H1 (cell line): ENCODE data around the gene MTF2. TPM values are rescaled to one million over a fixed set of nuclear protein-coding genes. Genes with fewer than 3 reads are reported as not detected.

ENCODE experiments used
- CTCF ChIA-PET: fragments of 300-600 bp; sonication (Branson Sonifier 250); formaldehyde crosslinking; loops from one replicate; lab custom pipeline; 2021; ENCODE audit not compliant: partially characterized antibody; lab: Charles Lee
- POLR2A ChIA-PET: fragments of 300-600 bp; sonication (Branson Sonifier 250); formaldehyde crosslinking; loops from one replicate; lab custom pipeline; 2021; ENCODE audit warnings: inconsistent platforms; ENCODE audit not compliant: partially characterized antibody; lab: Charles Lee
- DNase-seq, 2 experiments: peaks; one replicate each; pipeline versions ENCODE4 v3.0.0 to v3.0.0-alpha.2; 2010 to 2022; ENCODE audit warnings: low spot score in 2 of 2, low read depth in 1 of 2, mixed read lengths in 1 of 2
- FAIRE-seq: peaks from 2 replicates; lab custom pipeline; 2011; peaks lifted over from hg19 to GRCh38; lab: Jason Lieb, UNC
- H2AFZ ChIP-seq: 2 replicates; pipeline ENCODE4 v1.8.1; 2012; ENCODE audit warnings: low read length, inconsistent platforms
- H2AK5ac ChIP-seq: 2 replicates; pipeline ENCODE4 v1.6.1; 2013; ENCODE audit warnings: low read depth, low read length
- H2BK120ac ChIP-seq: replicated peaks from 2 replicates; pipeline ENCODE3; 2013; ENCODE audit warnings: low read depth, low read length, inconsistent platforms
- H2BK12ac ChIP-seq: 2 replicates; pipeline ENCODE4 v1.6.1; 2013; ENCODE audit warnings: low read depth, low read length
- H2BK15ac ChIP-seq: 2 replicates; pipeline ENCODE4 v1.6.1; 2013; ENCODE audit warnings: low read length
- H2BK20ac ChIP-seq: 2 replicates; pipeline ENCODE4 v1.6.1; 2013; ENCODE audit warnings: low read length
- H2BK5ac ChIP-seq: 2 replicates; pipeline ENCODE4 v1.6.1; 2013; ENCODE audit warnings: low read depth, low read length
- H3K14ac ChIP-seq: 2 replicates; pipeline ENCODE4 v1.6.1; 2013; ENCODE audit warnings: inconsistent platforms; ENCODE audit not compliant: insufficient read length
- H3K18ac ChIP-seq: 2 replicates; pipeline ENCODE4 v1.6.1; 2013; ENCODE audit warnings: low read length; ENCODE audit errors: extremely low read depth
- H3K23ac ChIP-seq: 2 replicates; pipeline ENCODE4 v1.6.1; 2013; ENCODE audit warnings: inconsistent platforms; ENCODE audit not compliant: insufficient read length
- H3K23me2 ChIP-seq: 2 replicates; pipeline ENCODE4 v1.6.1; 2013; ENCODE audit warnings: low read depth, low read length
- H3K27ac ChIP-seq: 2 replicates; pipeline ENCODE4 v1.6.1; 2011; ENCODE audit warnings: low read depth, low read length, inconsistent platforms
- H3K27me3 ChIP-seq, 4 experiments: replicated peaks in 1 of 4; 1 replicate in 1 of 4; 2 replicates in 3 of 4; pipeline versions ENCODE4 v1.6.1 to v1.8.1; 2011 to 2013; ENCODE audit warnings: low read length in 3 of 4, mild to moderate bottlenecking in 3 of 4, inconsistent platforms in 2 of 4, mixed read lengths in 2 of 4, moderate library complexity in 1 of 4; ENCODE audit not compliant: control insufficient read depth in 3 of 4, insufficient read depth in 3 of 4; ENCODE audit errors: extremely low read depth in 1 of 4
- H3K36me3 ChIP-seq, 4 experiments: 2 replicates each; pipeline versions ENCODE4 v1.6.1 to v1.8.1; 2011 to 2013; ENCODE audit warnings: mild to moderate bottlenecking in 4 of 4, low read length in 3 of 4, moderate library complexity in 2 of 4, control low read depth in 1 of 4, inconsistent platforms in 1 of 4; ENCODE audit not compliant: insufficient read depth in 4 of 4, control insufficient read depth in 2 of 4
- H3K4ac ChIP-seq: replicated peaks from 2 replicates; pipeline ENCODE3; 2013; ENCODE audit warnings: low read length, low read depth, mixed read lengths, inconsistent platforms; ENCODE audit not compliant: insufficient read length
- H3K4me1 ChIP-seq, 4 experiments: replicated peaks in 1 of 4; 1 replicate in 1 of 4; 2 replicates in 3 of 4; pipeline versions ENCODE4 v1.6.1 to v1.8.1; 2011 to 2013; ENCODE audit warnings: low read length in 3 of 4, inconsistent platforms in 2 of 4, mixed read lengths in 1 of 4; ENCODE audit not compliant: insufficient read depth in 4 of 4, control insufficient read depth in 3 of 4
- H3K4me2 ChIP-seq, 2 experiments: 2 replicates each; pipeline versions ENCODE4 v1.6.1 to v1.8.1; 2011 to 2013; ENCODE audit warnings: low read depth in 2 of 2, low read length in 2 of 2, control low read depth in 1 of 2, inconsistent platforms in 1 of 2, mild to moderate bottlenecking in 1 of 2; ENCODE audit not compliant: insufficient read depth in 1 of 2
- H3K4me3 ChIP-seq, 4 experiments: fragments of 200-600, 300-600 bp in 1 of 4; sonication (generic), shearing (Covaris generic), sonication (Bioruptor Twin) in 1 of 4; 2 replicates each; pipeline versions ENCODE4 v1.5.1 to v1.8.1; 2011 to 2016; ENCODE audit warnings: low read length in 4 of 4, low read depth in 3 of 4, control low read depth in 2 of 4, inconsistent platforms in 2 of 4, mild to moderate bottlenecking in 2 of 4, mixed read lengths in 1 of 4, moderate library complexity in 1 of 4; ENCODE audit not compliant: insufficient read depth in 2 of 4; ENCODE audit errors: extremely low read depth in 1 of 4
- H3K56ac ChIP-seq: replicated peaks from 2 replicates; pipeline ENCODE3; 2013; ENCODE audit warnings: low read depth, mild to moderate bottlenecking, mixed read lengths, low read length, inconsistent platforms; ENCODE audit not compliant: insufficient read length
- H3K79me1 ChIP-seq: 2 replicates; pipeline ENCODE4 v1.6.1; 2013; ENCODE audit warnings: low read depth, low read length, control low read depth
- H3K79me2 ChIP-seq, 2 experiments: 2 replicates each; pipeline versions ENCODE4 v1.6.1 to v1.8.1; 2012 to 2013; ENCODE audit warnings: low read length in 2 of 2, mild to moderate bottlenecking in 2 of 2, inconsistent platforms in 1 of 2; ENCODE audit not compliant: insufficient read depth in 2 of 2, control insufficient read depth in 1 of 2
- H3K9ac ChIP-seq, 4 experiments: replicated peaks in 1 of 4; 1 replicate in 1 of 4; 2 replicates in 3 of 4; pipeline versions ENCODE4 v1.6.1 to v1.8.1; 2011 to 2013; ENCODE audit warnings: low read depth in 3 of 4, low read length in 3 of 4, control low read depth in 2 of 4, mild to moderate bottlenecking in 2 of 4, moderate library complexity in 2 of 4, inconsistent platforms in 1 of 4; ENCODE audit errors: extremely low read depth in 1 of 4
- H3K9me3 ChIP-seq, 2 experiments: 2 replicates each; pipeline versions ENCODE4 v1.6.1 to v1.8.1; 2012 to 2013; ENCODE audit warnings: mild to moderate bottlenecking in 2 of 2, moderate library complexity in 2 of 2, control low read depth in 1 of 2, inconsistent platforms in 1 of 2, low read depth in 1 of 2, low read length in 1 of 2, mixed read lengths in 1 of 2; ENCODE audit not compliant: insufficient read depth in 2 of 2
- H4K20me1 ChIP-seq, 2 experiments: replicated peaks in 1 of 2; 2 replicates each; pipeline versions ENCODE3 to v1.8.1; 2011 to 2013; ENCODE audit warnings: inconsistent platforms in 2 of 2, low read length in 2 of 2, mild to moderate bottlenecking in 1 of 2; ENCODE audit not compliant: insufficient read depth in 2 of 2, control insufficient read depth in 1 of 2
- H4K5ac ChIP-seq: 2 replicates; pipeline ENCODE4 v1.6.1; 2013; ENCODE audit warnings: low read length, low read depth, mixed read lengths, inconsistent platforms; ENCODE audit not compliant: insufficient read length
- H4K8ac ChIP-seq: 2 replicates; pipeline ENCODE4 v1.8.0; 2013; ENCODE audit warnings: mild to moderate bottlenecking, moderate library complexity, low read length, inconsistent platforms; ENCODE audit not compliant: insufficient read depth; ENCODE audit errors: extremely low read depth
- H4K91ac ChIP-seq: replicated peaks from 2 replicates; pipeline ENCODE3; 2013; ENCODE audit warnings: low read length, mixed read lengths, inconsistent platforms; ENCODE audit not compliant: insufficient read length
- BRCA1 ChIP-seq: IDR thresholded peaks from 2 replicates; pipeline ENCODE4 v1.6.1; 2012; ENCODE audit warnings: low read depth, low read length, improper control_type of control experiment
- JUN ChIP-seq: IDR thresholded peaks from 2 replicates; pipeline ENCODE4 v1.6.1; 2011; ENCODE audit warnings: low read depth, mild to moderate bottlenecking, improper control_type of control experiment, low read length
- POLR2AphosphoS5 ChIP-seq: IDR thresholded peaks from 2 replicates; pipeline ENCODE4 v1.6.1; 2011; ENCODE audit warnings: low read depth, low read length
- RBBP5 ChIP-seq: IDR thresholded peaks from 2 replicates; pipeline ENCODE4 v1.7.1; 2012; ENCODE audit warnings: low read depth, mild to moderate bottlenecking, inconsistent platforms, low read length, moderate library complexity, borderline replicate concordance
- RNF2 ChIP-seq: fragments of 200-900, 300-1000 bp; sonication (generic); IDR thresholded peaks from 2 replicates; pipeline ENCODE4 v1.7.1; 2016; ENCODE audit warnings: borderline replicate concordance, low read depth, mild to moderate bottlenecking, antibody characterized with exemption, low read length; ENCODE audit not compliant: poor library complexity, severe bottlenecking; ENCODE audit errors: missing control alignments
- SAP30 ChIP-seq: fragments of 300-600 bp; sonication (generic); IDR thresholded peaks from 2 replicates; pipeline ENCODE4 v1.7.1; 2012; ENCODE audit warnings: low read length, moderate library complexity, mild to moderate bottlenecking, inconsistent platforms; ENCODE audit not compliant: insufficient read depth, insufficient replicate concordance
- polyA plus RNA-seq, 7 experiments: library from polyadenylated mRNA; depleted of rRNA in 3 of 7; stranded (reverse) in 5 of 7; unstranded in 2 of 7; fragments of >200 nt in 5 of 7; fragments of 200-250 nt in 2 of 7; gene quantifications; 1 replicate in 5 of 7; 2 replicates in 1 of 7; 4 replicates in 1 of 7; pipeline versions ENCODE4 v1.2.1 to v1.2.3, GENCODE V29; 2011 to 2013; ENCODE audit warnings: missing spikeins in 2 of 7, mixed read lengths in 2 of 7
- total RNA-seq: library from RNA; stranded (reverse); fragmentation: NEBNext Ultra II Directional; extraction: Animal tissue kit (Norgen Biotek cat#: 25700); gene quantifications from 2 replicates; pipeline ENCODE4 v1.2.1, GENCODE V29; 2021

The MTF2 gene
- total and polyA plus RNA-seq, 2 of the 8 experiments (the other 6 are each of a cell fraction or from before 2014, with no cell fraction given), result 72.1 to 102 TPM

DNA sequence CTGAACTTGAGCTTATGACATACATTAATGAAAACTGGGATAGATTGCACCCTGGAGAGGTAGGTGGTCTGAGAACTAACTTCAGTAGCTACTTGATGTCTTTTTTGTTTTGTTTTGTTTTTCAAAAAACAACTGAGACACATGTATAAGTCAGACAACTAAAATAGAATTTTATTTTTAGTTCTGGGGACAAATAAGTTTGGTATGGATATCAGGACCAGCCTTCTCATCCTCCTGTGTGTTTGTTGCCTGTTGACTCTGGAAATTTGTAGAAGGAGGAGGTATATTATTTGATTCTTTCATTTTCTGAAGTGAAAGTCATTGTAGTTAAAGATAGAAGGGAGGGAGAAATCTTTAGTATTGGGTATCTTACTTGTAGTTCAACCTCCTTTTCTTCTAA, 41.5 kb downstream of the MTF2 start:
- no peaks in the 10 kb centered on the region for H3K27me3 ChIP-seq
- no peak for DNase-seq
- no peak overlapping the region for H2AK5ac ChIP-seq
- H3K36me3 ChIP-seq, result peaks cover 4 to 71% (median 33%) of the 10 kb centered on the region in 4 experiments; a peak in 7 of 8 replicates
- H3K4me3 ChIP-seq, result no peak overlapping the region
- FAIRE-seq, result no peak
- H4K5ac ChIP-seq, result no peak overlapping the region
- H3K79me2 ChIP-seq, result peaks cover 0 to 20% of the 10 kb centered on the region in 2 experiments; a peak in 2 of 4 replicates
- H3K18ac ChIP-seq, result no peak overlapping the region
- H4K20me1 ChIP-seq, result peaks cover 0 to 1% of the 10 kb centered on the region in 2 experiments
- CTCF ChIA-PET, result interaction anchor here (1.4 kb wide), 1 partner anchor 262 kb away, joined by 3 read pairs; no protein-coding TSS in a partner anchor
- no peaks in the 10 kb centered on the region for H3K9me3 ChIP-seq
- POLR2A ChIA-PET, result no interaction called here
- H2BK5ac ChIP-seq, result no peak overlapping the region
- H4K91ac ChIP-seq, result no peak overlapping the region
- H3K9ac ChIP-seq, result no peak overlapping the region
- no peak overlapping the region for H2BK15ac ChIP-seq
- 0 out of 2 replicates have a peak, but pooled peaks cover 3% of the 10 kb centered on the region for H3K79me1 ChIP-seq
- H3K4me1 ChIP-seq, result peaks cover 0 to 6% (median 2%) of the 10 kb centered on the region in 4 experiments; a peak in 3 of 7 replicates
- no peaks in the 10 kb centered on the region for H3K23me2 ChIP-seq
- H3K4me2 ChIP-seq, result no peak overlapping the region
- no peak overlapping the region for H2BK20ac ChIP-seq
- H2BK12ac ChIP-seq, result no peak overlapping the region
- H2AFZ ChIP-seq, result no peak overlapping the region
- no peak overlapping the region for H3K27ac ChIP-seq
- H2BK120ac ChIP-seq, result no peak overlapping the region
- H3K4ac ChIP-seq, result no peak overlapping the region
- no peak overlapping the region for H4K8ac ChIP-seq
- H3K56ac ChIP-seq, result no peak overlapping the region
- no peak overlapping the region for H3K23ac ChIP-seq
- H3K14ac ChIP-seq, result no peak overlapping the region
- TF ChIP-seq RBBP5 (no peak), POLR2AphosphoS5 (no peak), JUN (no peak), BRCA1 (no peak), SAP30 (no peak), RNF2 (no peak)
